Right lobe of liver (tissue), 4 donors: ENCODE results near the gene HBS1L.

Source experiments
- CTCF ChIP-seq, 4 donors: fragments of 200-600 bp in 3 of 4; fragments of 450-650 bp in 1 of 4; IDR thresholded peaks; one replicate each; pipeline versions ENCODE4 v1.5.1 to v1.8.0; 2016 to 2022; ENCODE audit warnings: antibody characterized with exemption in 4 of 4, mild to moderate bottlenecking in 2 of 4
- POLR2A ChIP-seq: fragments of 450-650 bp; IDR thresholded peaks from one replicate; pipeline ENCODE4 v1.6.1; 2017; ENCODE audit warnings: antibody characterized with exemption, mild to moderate bottlenecking
- donor health status: DM: no; HTN: no; CAD: no.
- donor health status: DM: no; HTN: no; CAD: no.
- donor health status: DM: no; HTN: yes; CAD: no.

DNA sequence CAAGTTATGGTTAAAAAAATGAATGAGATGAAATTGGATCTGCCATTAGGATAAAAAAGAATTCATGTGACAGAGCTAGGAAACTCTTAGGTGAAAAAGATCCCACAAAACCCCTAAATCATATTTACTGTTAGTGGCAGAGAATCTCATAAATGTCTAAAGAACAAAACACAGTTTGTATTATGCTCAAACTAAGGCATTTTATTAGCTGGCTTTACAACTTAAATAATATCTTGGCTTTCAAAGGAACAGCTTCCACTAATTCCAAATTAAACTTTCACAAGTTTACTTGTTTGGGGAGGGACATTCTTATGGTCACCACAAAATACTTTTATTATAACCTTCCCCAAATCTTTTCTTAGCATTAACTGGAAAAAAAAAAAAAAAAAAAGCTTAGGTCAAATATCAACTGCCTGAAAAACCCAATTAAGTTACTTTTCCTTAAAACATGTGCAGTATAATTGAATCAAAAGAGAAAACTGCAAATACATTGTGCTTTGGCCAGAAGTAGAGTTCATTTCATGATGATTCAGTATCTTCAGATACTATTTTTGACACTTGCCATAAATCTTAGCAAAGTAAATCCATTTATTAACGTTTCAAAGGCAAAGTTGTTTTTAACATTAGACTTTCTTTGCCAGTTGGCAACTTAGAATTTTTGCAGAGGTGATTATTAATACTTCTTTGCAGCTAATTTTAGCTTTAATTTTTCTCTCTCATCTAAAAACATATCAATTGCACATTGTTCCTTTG lies 90.0 kb downstream of the HBS1L start:
- TF ChIP-seq CTCF (IDR thresholded peaks at IDR 0.05) (no peak), POLR2A (no peak)
